HEK293 (cell line): Measurements from ENCODE around the gene ALMS1.

Experiments
- EGR2 ChIP-seq: fragments of 450-650 bp; formaldehyde crosslinking; IDR thresholded peaks from 2 replicates; pipeline ENCODE4 v1.5.1; 2016; ENCODE audit warnings: low read depth, missing biosample characterization, missing genetic modification characterization
- OVOL3 ChIP-seq: fragments of 450-650 bp; formaldehyde crosslinking; IDR thresholded peaks from 2 replicates; pipeline ENCODE4 v1.5.1; 2016; ENCODE audit warnings: missing biosample characterization, missing genetic modification characterization
- SP2 ChIP-seq: fragments of 450-650 bp; formaldehyde crosslinking; IDR thresholded peaks from 2 replicates; pipeline ENCODE4 v1.5.1; 2016; ENCODE audit warnings: missing biosample characterization, missing genetic modification characterization
- YY1 ChIP-seq: fragments of 450-650 bp; formaldehyde crosslinking; IDR thresholded peaks from 2 replicates; pipeline ENCODE4 v1.5.1; 2018; ENCODE audit warnings: missing biosample characterization, missing genetic modification characterization
- ZFP37 ChIP-seq: fragments of 450-650 bp; formaldehyde crosslinking; IDR thresholded peaks from 2 replicates; pipeline ENCODE4 v1.5.1; 2016; ENCODE audit warnings: missing biosample characterization, missing genetic modification characterization
- ZNF548 ChIP-seq: fragments of 450-650 bp; formaldehyde crosslinking; IDR thresholded peaks from 2 replicates; pipeline ENCODE4 v1.5.1; 2016; ENCODE audit warnings: missing biosample characterization, missing genetic modification characterization
- ZNF768 ChIP-seq: fragments of 450-650 bp; formaldehyde crosslinking; IDR thresholded peaks from 2 replicates; pipeline ENCODE4 v1.5.1; 2018; ENCODE audit warnings: missing biosample characterization, mild to moderate bottlenecking, missing genetic modification characterization
- TF ChIP-seq, protein P1 (sequence below): fragments of 450-650 bp; formaldehyde crosslinking; IDR thresholded peaks from 2 replicates; pipeline ENCODE4 v1.5.1; 2016; ENCODE audit warnings: missing biosample characterization, missing genetic modification characterization
- TF ChIP-seq, protein P2 (sequence below): fragments of 450-650 bp; formaldehyde crosslinking; IDR thresholded peaks from 2 replicates; pipeline ENCODE4 v1.5.1; 2016; ENCODE audit warnings: missing biosample characterization, missing genetic modification characterization, low read depth
- TF ChIP-seq, protein P3 (sequence below): fragments of 450-650 bp; formaldehyde crosslinking; IDR thresholded peaks from 2 replicates; pipeline ENCODE4 v1.5.1; 2016; ENCODE audit warnings: missing biosample characterization, missing genetic modification characterization

DNA sequence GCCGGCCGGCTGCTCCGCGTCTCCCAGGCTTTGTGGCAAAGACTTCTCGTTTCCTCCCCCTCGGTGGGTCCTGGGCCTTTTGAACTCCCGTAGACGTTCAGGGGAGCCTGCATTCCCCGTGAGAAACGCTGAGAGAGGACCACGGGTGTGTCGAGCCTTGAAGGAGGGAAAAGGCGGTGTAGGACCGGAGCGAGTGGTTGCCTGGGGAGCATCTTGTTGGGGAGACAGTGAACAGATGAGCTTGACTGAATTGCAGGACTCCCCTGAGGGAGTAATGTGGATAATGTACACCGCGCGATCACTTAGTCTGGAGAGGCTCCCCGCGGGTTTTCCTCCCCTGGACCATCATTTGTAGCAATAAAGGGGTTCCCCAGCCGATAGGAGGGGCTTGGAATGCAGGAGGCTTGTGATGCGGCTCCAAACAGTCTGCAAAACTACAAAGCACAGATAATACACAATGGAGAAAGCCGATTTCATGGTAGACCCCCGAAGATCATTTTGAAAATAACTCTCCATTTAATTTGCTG, 769 bp downstream of the ALMS1 start:
- TF ChIP-seq, protein P1, sequence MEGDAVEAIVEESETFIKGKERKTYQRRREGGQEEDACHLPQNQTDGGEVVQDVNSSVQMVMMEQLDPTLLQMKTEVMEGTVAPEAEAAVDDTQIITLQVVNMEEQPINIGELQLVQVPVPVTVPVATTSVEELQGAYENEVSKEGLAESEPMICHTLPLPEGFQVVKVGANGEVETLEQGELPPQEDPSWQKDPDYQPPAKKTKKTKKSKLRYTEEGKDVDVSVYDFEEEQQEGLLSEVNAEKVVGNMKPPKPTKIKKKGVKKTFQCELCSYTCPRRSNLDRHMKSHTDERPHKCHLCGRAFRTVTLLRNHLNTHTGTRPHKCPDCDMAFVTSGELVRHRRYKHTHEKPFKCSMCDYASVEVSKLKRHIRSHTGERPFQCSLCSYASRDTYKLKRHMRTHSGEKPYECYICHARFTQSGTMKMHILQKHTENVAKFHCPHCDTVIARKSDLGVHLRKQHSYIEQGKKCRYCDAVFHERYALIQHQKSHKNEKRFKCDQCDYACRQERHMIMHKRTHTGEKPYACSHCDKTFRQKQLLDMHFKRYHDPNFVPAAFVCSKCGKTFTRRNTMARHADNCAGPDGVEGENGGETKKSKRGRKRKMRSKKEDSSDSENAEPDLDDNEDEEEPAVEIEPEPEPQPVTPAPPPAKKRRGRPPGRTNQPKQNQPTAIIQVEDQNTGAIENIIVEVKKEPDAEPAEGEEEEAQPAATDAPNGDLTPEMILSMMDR (tag by site-specific recombination), result no peak
- no peak for TF ChIP-seq ZFP37 (tag by site-specific recombination)
- TF ChIP-seq, protein P2, sequence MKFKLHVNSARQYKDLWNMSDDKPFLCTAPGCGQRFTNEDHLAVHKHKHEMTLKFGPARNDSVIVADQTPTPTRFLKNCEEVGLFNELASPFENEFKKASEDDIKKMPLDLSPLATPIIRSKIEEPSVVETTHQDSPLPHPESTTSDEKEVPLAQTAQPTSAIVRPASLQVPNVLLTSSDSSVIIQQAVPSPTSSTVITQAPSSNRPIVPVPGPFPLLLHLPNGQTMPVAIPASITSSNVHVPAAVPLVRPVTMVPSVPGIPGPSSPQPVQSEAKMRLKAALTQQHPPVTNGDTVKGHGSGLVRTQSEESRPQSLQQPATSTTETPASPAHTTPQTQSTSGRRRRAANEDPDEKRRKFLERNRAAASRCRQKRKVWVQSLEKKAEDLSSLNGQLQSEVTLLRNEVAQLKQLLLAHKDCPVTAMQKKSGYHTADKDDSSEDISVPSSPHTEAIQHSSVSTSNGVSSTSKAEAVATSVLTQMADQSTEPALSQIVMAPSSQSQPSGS, result no peak
- no peak for TF ChIP-seq YY1 (tag by site-specific recombination)
- no peak for TF ChIP-seq ZNF548
- TF ChIP-seq, protein P3, sequence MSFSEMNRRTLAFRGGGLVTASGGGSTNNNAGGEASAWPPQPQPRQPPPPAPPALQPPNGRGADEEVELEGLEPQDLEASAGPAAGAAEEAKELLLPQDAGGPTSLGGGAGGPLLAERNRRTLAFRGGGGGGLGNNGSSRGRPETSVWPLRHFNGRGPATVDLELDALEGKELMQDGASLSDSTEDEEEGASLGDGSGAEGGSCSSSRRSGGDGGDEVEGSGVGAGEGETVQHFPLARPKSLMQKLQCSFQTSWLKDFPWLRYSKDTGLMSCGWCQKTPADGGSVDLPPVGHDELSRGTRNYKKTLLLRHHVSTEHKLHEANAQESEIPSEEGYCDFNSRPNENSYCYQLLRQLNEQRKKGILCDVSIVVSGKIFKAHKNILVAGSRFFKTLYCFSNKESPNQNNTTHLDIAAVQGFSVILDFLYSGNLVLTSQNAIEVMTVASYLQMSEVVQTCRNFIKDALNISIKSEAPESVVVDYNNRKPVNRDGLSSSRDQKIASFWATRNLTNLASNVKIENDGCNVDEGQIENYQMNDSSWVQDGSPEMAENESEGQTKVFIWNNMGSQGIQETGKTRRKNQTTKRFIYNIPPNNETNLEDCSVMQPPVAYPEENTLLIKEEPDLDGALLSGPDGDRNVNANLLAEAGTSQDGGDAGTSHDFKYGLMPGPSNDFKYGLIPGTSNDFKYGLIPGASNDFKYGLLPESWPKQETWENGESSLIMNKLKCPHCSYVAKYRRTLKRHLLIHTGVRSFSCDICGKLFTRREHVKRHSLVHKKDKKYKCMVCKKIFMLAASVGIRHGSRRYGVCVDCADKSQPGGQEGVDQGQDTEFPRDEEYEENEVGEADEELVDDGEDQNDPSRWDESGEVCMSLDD, result peak; percentile 10; the same call in 1 of the 2 replicates
- no peak for TF ChIP-seq ZNF768 (tag by site-specific recombination)
- TF ChIP-seq EGR2 (tag by site-specific recombination), result no peak
- no peak for TF ChIP-seq SP2 (tag by site-specific recombination)
- TF ChIP-seq OVOL3 (tag by site-specific recombination), result no peak
